Panc1 (cell line): ENCODE results near the gene ERCC6. TPM values are rescaled to one million over a fixed set of nuclear protein-coding genes. Genes with fewer than 3 reads are reported as not detected.

Source experiments
- ATAC-seq: fragments of 200-7000 bp; cut with Tn5 transposase; 2 replicates; pipeline ENCODE4 v1.9.1; 2020; ENCODE audit warnings: mild to moderate bottlenecking, moderate library complexity
- BruUV-seq: library from RNA; stranded (reverse); fragments of 400-500 nt; replicated peaks from 2 replicates; lab custom pipeline; 2021; lab: Mats Ljungman, UMichigan
- CTCF ChIA-PET: fragments of 300-600 bp; sonication (Branson Sonifier 250); formaldehyde crosslinking; loops from one replicate; lab custom pipeline; 2022; ENCODE audit warnings: antibody characterized with exemption; lab: Charles Lee
- POLR2A ChIA-PET: fragments of 300-600 bp; sonication (Branson Sonifier 250); formaldehyde crosslinking; loops from one replicate; lab custom pipeline; 2022; ENCODE audit warnings: antibody characterized with exemption; lab: Charles Lee
- DNase-seq: peaks from one replicate; pipeline ENCODE4 v3.0.0-alpha.2; 2010; ENCODE audit warnings: low read depth, low spot score
- H3K27ac ChIP-seq: 2 replicates; pipeline ENCODE4 v1.5.1; 2011; ENCODE audit warnings: mild to moderate bottlenecking, low read length, inconsistent platforms
- H3K27me3 ChIP-seq: fragments of 200-500 bp; sonication (Bioruptor generic); 2 replicates; pipeline ENCODE4 v1.6.0; 2014; ENCODE audit warnings: low read length, inconsistent platforms; ENCODE audit not compliant: control insufficient read depth, insufficient read depth
- H3K36me3 ChIP-seq: fragments of 200-500 bp; sonication (Bioruptor generic); 2 replicates; pipeline ENCODE4 v1.5.1; 2014; ENCODE audit warnings: inconsistent platforms, mild to moderate bottlenecking, low read length, moderate library complexity; ENCODE audit not compliant: control insufficient read depth, insufficient read depth
- H3K4me1 ChIP-seq: 2 replicates; pipeline ENCODE4 v1.5.1; 2011; ENCODE audit warnings: inconsistent platforms, mild to moderate bottlenecking, low read length, moderate library complexity; ENCODE audit not compliant: control insufficient read depth, insufficient read depth
- H3K4me3 ChIP-seq, 2 experiments: 2 replicates each; pipeline ENCODE4 v1.5.1; 2011 to 2012; ENCODE audit warnings: low read depth in 2 of 2, low read length in 2 of 2, mild to moderate bottlenecking in 2 of 2, inconsistent platforms in 1 of 2, moderate library complexity in 1 of 2
- H3K9me3 ChIP-seq: fragments of 200-500 bp; sonication (Bioruptor generic); 2 replicates; pipeline ENCODE4 v1.5.1; 2014; ENCODE audit warnings: low read depth, mild to moderate bottlenecking, inconsistent platforms, low read length, moderate library complexity; ENCODE audit not compliant: control insufficient read depth, insufficient read depth
- POLR2AphosphoS5 ChIP-seq: IDR thresholded peaks from 2 replicates; pipeline ENCODE4 v1.6.1; 2012; ENCODE audit warnings: mild to moderate bottlenecking, low read depth, low read length, moderate library complexity
- SIN3A ChIP-seq: IDR thresholded peaks from 2 replicates; pipeline ENCODE4 v1.6.1; 2012; ENCODE audit warnings: low read depth, mild to moderate bottlenecking, low read length, moderate library complexity, borderline replicate concordance; ENCODE audit not compliant: insufficient read depth
- TCF7L2 ChIP-seq: IDR thresholded peaks from 2 replicates; pipeline ENCODE4 v1.6.1; 2011; ENCODE audit warnings: mild to moderate bottlenecking, low read depth, low read length, inconsistent platforms
- in situ Hi-C: cut with HindIII; loops from 2 replicates; pipeline ENCODE4 v1.10.0; 2016; ENCODE audit warnings: low sequenced_read_pairs, low pct_unique_long_range_greater_than_20kb
- intact Hi-C: fragments of 100-400 bp; cut with micrococcal nuclease; formaldehyde crosslinking; loops from one replicate; pipeline ENCODE4 v1.10.0; 2022; ENCODE audit not compliant: unreplicated experiment
- total RNA-seq: library from RNA; stranded (reverse); gene quantifications from one replicate; pipeline ENCODE4 v1.2.1, GENCODE V29; 2021; ENCODE audit not compliant: unreplicated experiment
- TF ChIP-seq, protein P1 (sequence below), 2 experiments: IDR thresholded peaks; 2 replicates each; pipeline ENCODE4 v1.6.1; 2011 to 2012; ENCODE audit warnings: low read depth in 2 of 2, control low read depth in 1 of 2, low read length in 1 of 2, mild to moderate bottlenecking in 1 of 2, moderate library complexity in 1 of 2; ENCODE audit not compliant: insufficient read depth in 1 of 2
- TF ChIP-seq, protein P2 (sequence below): fragments of 450-650 bp; IDR thresholded peaks from 2 replicates; pipeline ENCODE4 v1.5.1; 2017; ENCODE audit warnings: mild to moderate bottlenecking

ERCC6 gene
- total RNA-seq, 1 experiment from 2014 or later, result 19.1 TPM

DNA sequence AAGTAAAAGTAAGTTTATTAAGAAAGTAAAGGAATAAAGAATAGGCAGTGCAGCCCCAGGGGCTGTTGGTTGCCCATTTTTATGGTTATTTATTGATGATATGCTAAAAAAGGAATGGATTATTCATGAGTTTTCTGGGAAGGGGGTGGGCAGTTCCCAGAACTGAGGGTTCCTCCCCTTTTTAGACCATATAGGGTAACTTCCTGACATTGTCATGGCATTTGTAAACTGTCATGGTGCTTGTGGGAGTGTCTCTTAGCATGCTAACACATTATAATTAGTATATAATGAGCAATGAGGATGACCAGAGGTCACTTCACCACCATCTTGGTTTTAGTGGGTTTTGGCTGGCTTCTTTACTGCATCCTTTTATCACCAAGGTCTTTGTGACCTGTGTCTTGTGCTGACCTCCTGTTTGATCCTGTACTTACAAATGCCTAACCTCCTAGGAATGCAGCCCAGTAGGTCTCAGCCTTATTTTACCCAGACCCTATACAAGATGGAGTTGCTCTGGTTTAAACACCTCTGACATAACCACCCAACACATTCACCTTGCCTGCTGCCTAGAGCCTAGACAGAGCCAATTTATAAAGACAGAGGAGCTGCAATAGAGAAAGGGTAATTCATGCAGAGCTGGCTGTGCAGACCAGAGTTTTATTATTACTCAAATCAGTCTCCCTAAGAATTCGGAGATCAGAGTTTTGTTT is 10.9 kb upstream of the ERCC6 start:
- H3K4me3 ChIP-seq, result no peak overlapping the region
- intact Hi-C loops (no loop called here), in situ Hi-C loops (no loop called here)
- no peaks in the 10 kb centered on the region for H3K9me3 ChIP-seq
- peaks cover 13% of the 10 kb centered on the region; the same call in 1 of the 2 replicates for H3K27me3 ChIP-seq
- 0 out of 2 replicates have a peak, but pooled peaks cover 4% of the 10 kb centered on the region for H3K4me1 ChIP-seq
- H3K27ac ChIP-seq, result no peak overlapping the region
- TF ChIP-seq TCF7L2 (no peak), SIN3A (no peak)
- TF ChIP-seq, protein P1, sequence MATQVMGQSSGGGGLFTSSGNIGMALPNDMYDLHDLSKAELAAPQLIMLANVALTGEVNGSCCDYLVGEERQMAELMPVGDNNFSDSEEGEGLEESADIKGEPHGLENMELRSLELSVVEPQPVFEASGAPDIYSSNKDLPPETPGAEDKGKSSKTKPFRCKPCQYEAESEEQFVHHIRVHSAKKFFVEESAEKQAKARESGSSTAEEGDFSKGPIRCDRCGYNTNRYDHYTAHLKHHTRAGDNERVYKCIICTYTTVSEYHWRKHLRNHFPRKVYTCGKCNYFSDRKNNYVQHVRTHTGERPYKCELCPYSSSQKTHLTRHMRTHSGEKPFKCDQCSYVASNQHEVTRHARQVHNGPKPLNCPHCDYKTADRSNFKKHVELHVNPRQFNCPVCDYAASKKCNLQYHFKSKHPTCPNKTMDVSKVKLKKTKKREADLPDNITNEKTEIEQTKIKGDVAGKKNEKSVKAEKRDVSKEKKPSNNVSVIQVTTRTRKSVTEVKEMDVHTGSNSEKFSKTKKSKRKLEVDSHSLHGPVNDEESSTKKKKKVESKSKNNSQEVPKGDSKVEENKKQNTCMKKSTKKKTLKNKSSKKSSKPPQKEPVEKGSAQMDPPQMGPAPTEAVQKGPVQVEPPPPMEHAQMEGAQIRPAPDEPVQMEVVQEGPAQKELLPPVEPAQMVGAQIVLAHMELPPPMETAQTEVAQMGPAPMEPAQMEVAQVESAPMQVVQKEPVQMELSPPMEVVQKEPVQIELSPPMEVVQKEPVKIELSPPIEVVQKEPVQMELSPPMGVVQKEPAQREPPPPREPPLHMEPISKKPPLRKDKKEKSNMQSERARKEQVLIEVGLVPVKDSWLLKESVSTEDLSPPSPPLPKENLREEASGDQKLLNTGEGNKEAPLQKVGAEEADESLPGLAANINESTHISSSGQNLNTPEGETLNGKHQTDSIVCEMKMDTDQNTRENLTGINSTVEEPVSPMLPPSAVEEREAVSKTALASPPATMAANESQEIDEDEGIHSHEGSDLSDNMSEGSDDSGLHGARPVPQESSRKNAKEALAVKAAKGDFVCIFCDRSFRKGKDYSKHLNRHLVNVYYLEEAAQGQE (IDR thresholded peaks at IDR 0.05; ENCODE audit: insufficient read depth in 1 of 2, low read depth in 2 of 2, low read length in 1 of 2), result no peak
- no peaks in the 10 kb centered on the region for H3K36me3 ChIP-seq
- ChIA-PET POLR2A (interaction anchor here (0.6 kb wide), 1 partner anchor 1524 kb away, joined by 4 read pairs; the partner anchor contains the start of gene PRKG1), CTCF (no interaction called here)
- no TSS peak for BruUV-seq
- DNase-seq, result no peak
- no peak for ATAC-seq

DNA sequence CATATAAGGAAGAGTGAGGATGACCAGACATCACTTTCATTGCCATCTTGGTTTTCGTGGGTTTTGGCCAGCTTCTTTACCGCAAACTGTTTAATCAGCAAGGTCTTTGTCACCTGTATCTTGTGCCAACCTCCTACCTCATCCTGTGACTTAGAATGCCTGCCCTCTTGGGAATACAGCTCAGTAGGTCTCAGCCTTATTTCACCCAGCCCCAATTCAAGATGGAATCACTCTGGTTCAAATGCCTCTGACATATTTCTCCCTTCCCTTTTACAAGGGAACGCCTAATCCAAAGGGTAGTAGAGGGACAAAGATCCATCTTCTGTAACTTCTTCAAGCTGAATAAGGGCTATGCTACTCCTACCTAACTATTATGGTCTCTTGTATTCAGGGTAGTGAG is 4.7 kb upstream of the ERCC6 start:
- in situ Hi-C loops, result no loop called here
- intact Hi-C loops, result no loop called here
- ATAC-seq (no peak), DNase-seq (no peak)
- POLR2A ChIA-PET, result no interaction called here
- Histone ChIP-seq H3K27me3 (peaks cover 16% of the 10 kb centered on the region), H3K36me3 (no peaks in the 10 kb centered on the region), H3K4me3 (no peak overlapping the region), H3K27ac (no peak overlapping the region), H3K9me3 (no peaks in the 10 kb centered on the region), H3K4me1 (0 out of 2 replicates have a peak, but pooled peaks cover 4% of the 10 kb centered on the region)
- no peak for TF ChIP-seq POLR2AphosphoS5
- no TSS peak for BruUV-seq
- CTCF ChIA-PET, result no interaction called here

DNA sequence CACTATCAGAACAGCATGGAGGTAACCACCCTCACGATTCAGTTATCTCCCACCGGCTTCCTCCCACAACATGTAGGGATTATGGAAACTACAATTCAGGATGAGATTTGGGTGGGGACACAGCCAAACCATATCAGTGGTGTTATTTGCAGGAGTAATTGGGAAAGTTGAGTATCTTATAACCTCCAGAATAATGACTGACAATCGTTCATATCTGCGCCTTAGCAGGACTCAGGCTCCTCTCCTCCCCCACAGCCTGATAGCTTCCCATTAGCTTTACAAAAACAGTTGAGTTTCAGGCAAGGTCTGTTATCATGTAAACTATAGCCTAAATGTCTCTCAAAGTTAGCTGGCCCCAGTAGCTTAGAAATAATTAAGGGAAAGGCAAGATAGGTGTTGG is 3.4 kb upstream of the ERCC6 start:
- DNase-seq (no peak), ATAC-seq (no peak)
- BruUV-seq, result no TSS peak
- H3K4me1 ChIP-seq, result peaks cover 10% of the 10 kb centered on the region; the same call in 1 of the 2 replicates
- no peak overlapping the region for H3K4me3 ChIP-seq
- CTCF ChIA-PET, result interaction anchor here (0.6 kb wide), 1 partner anchor 253 kb away, joined by 10 read pairs; no protein-coding TSS in a partner anchor
- no peaks in the 10 kb centered on the region for H3K9me3 ChIP-seq
- POLR2A ChIA-PET, result no interaction called here
- intact Hi-C loops, result no loop called here
- TF ChIP-seq, protein P1 (IDR thresholded peaks at IDR 0.05; ENCODE audit: insufficient read depth in 1 of 2, low read depth in 2 of 2, low read length in 1 of 2), result no peak
- TF ChIP-seq, protein P2, sequence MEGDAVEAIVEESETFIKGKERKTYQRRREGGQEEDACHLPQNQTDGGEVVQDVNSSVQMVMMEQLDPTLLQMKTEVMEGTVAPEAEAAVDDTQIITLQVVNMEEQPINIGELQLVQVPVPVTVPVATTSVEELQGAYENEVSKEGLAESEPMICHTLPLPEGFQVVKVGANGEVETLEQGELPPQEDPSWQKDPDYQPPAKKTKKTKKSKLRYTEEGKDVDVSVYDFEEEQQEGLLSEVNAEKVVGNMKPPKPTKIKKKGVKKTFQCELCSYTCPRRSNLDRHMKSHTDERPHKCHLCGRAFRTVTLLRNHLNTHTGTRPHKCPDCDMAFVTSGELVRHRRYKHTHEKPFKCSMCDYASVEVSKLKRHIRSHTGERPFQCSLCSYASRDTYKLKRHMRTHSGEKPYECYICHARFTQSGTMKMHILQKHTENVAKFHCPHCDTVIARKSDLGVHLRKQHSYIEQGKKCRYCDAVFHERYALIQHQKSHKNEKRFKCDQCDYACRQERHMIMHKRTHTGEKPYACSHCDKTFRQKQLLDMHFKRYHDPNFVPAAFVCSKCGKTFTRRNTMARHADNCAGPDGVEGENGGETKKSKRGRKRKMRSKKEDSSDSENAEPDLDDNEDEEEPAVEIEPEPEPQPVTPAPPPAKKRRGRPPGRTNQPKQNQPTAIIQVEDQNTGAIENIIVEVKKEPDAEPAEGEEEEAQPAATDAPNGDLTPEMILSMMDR, result no peak
- no peak for TF ChIP-seq SIN3A
- no peak for TF ChIP-seq POLR2AphosphoS5
- TF ChIP-seq TCF7L2, result no peak
- H3K36me3 ChIP-seq, result no peaks in the 10 kb centered on the region
- no peak overlapping the region for H3K27ac ChIP-seq
- in situ Hi-C loops, result no loop called here
- H3K27me3 ChIP-seq, result peaks cover 16% of the 10 kb centered on the region
